Endothelial cell of umbilical vein (primary cell): ENCODE results near the gene HDLBP. TPM values are rescaled to one million over a fixed set of nuclear protein-coding genes. Genes with fewer than 3 reads are reported as not detected.

ENCODE experiments used
- BruUV-seq: library from RNA; stranded (reverse); fragments of 400-500 nt; replicated peaks from 2 replicates; lab custom pipeline; 2021; lab: Mats Ljungman, UMichigan
- CTCF ChIA-PET: fragments of 300-600, 350-600 bp; sonication (Branson Sonifier 250); formaldehyde crosslinking; loops from one replicate; lab custom pipeline; 2021; ENCODE audit warnings: antibody characterized with exemption, inconsistent platforms; lab: Charles Lee
- POLR2A ChIA-PET: fragments of 300-600, 350-600 bp; sonication (Branson Sonifier 250); formaldehyde crosslinking; loops from one replicate; lab custom pipeline; 2021; ENCODE audit warnings: antibody characterized with exemption, inconsistent platforms; lab: Charles Lee
- DNase-seq: peaks from one replicate; pipeline ENCODE4 v3.0.0-alpha.2; 2011; ENCODE audit warnings: low read depth, low spot score
- FAIRE-seq: peaks from 2 replicates; lab custom pipeline; 2011; peaks lifted over from hg19 to GRCh38; lab: Jason Lieb, UNC
- H2AFZ ChIP-seq: 2 replicates; pipeline ENCODE4 v1.6.0; 2012; ENCODE audit warnings: low read depth, low read length, control low read depth, inconsistent platforms
- H3K27ac ChIP-seq: 2 replicates; pipeline ENCODE4 v1.5.1; 2011; ENCODE audit warnings: low read depth, mild to moderate bottlenecking, control low read depth, low read length, moderate library complexity; ENCODE audit not compliant: insufficient read depth
- H3K27me3 ChIP-seq, 2 experiments: 2 replicates each; pipeline versions ENCODE4 v1.6.0 to v1.6.1; 2011; ENCODE audit warnings: low read length in 2 of 2, mixed read lengths in 1 of 2; ENCODE audit not compliant: control insufficient read depth in 2 of 2, insufficient read depth in 2 of 2
- H3K36me3 ChIP-seq, 2 experiments: 2 replicates in 1 of 2; 3 replicates in 1 of 2; pipeline ENCODE4 v1.5.1; 2011; ENCODE audit warnings: low read length in 2 of 2, mild to moderate bottlenecking in 1 of 2, moderate library complexity in 1 of 2; ENCODE audit not compliant: control insufficient read depth in 2 of 2, insufficient read depth in 2 of 2; ENCODE audit errors: extremely low read depth in 1 of 2
- H3K4me1 ChIP-seq: 3 replicates; pipeline ENCODE4 v1.5.1; 2011; ENCODE audit warnings: mild to moderate bottlenecking, low read length; ENCODE audit not compliant: control insufficient read depth, insufficient read depth; ENCODE audit errors: extremely low read depth
- H3K4me2 ChIP-seq: 2 replicates; pipeline ENCODE4 v1.6.1; 2011; ENCODE audit warnings: low read length, control low read depth, mixed read lengths; ENCODE audit not compliant: insufficient read depth
- H3K4me3 ChIP-seq, 3 experiments: fragments of 200-600 bp in 1 of 3; sonication (generic), shearing (Covaris generic) in 1 of 3; replicated peaks in 1 of 3; 2 replicates each; pipeline ENCODE4 v1.5.1; 2011 to 2016; ENCODE audit warnings: control low read depth in 3 of 3, low read length in 3 of 3, mild to moderate bottlenecking in 2 of 3, inconsistent platforms in 1 of 3, low read depth in 1 of 3, moderate library complexity in 1 of 3; ENCODE audit not compliant: insufficient read depth in 1 of 3
- H3K79me2 ChIP-seq: 2 replicates; pipeline ENCODE4 v1.6.0; 2012; ENCODE audit warnings: low read length, inconsistent platforms; ENCODE audit not compliant: control insufficient read depth, insufficient read depth
- H3K9ac ChIP-seq: replicated peaks from 2 replicates; pipeline ENCODE3; 2011; ENCODE audit warnings: low read length, control low read depth; ENCODE audit not compliant: insufficient read depth; ENCODE audit errors: extremely low read depth
- H3K9me1 ChIP-seq: replicated peaks from 3 replicates; pipeline ENCODE4 v1.6.0; 2011; ENCODE audit warnings: mild to moderate bottlenecking, low read length; ENCODE audit not compliant: control insufficient read depth, insufficient read depth; ENCODE audit errors: extremely low read depth
- H3K9me3 ChIP-seq: replicated peaks from 2 replicates; pipeline ENCODE4 v1.5.1; 2012; ENCODE audit warnings: low read length, inconsistent platforms; ENCODE audit not compliant: control insufficient read depth, insufficient read depth
- H4K20me1 ChIP-seq: replicated peaks from 2 replicates; pipeline ENCODE3; 2011; ENCODE audit warnings: mild to moderate bottlenecking, low read length; ENCODE audit not compliant: control insufficient read depth, insufficient read depth; ENCODE audit errors: extremely low read depth
- EZH2 ChIP-seq: IDR thresholded peaks from 2 replicates; pipeline ENCODE4 v1.6.1; 2012; ENCODE audit warnings: borderline replicate concordance, low read depth, mild to moderate bottlenecking, moderate library complexity, low read length, inconsistent platforms; ENCODE audit not compliant: severe bottlenecking
- FOS ChIP-seq: IDR thresholded peaks from 2 replicates; pipeline ENCODE4 v1.6.1; 2011; ENCODE audit warnings: mild to moderate bottlenecking, low read length, moderate library complexity, borderline replicate concordance; ENCODE audit not compliant: insufficient read depth
- GATA2 ChIP-seq: IDR thresholded peaks from 2 replicates; pipeline ENCODE4 v1.7.0; 2011; ENCODE audit warnings: low read depth, mild to moderate bottlenecking, moderate library complexity, mixed read lengths, low read length; ENCODE audit not compliant: insufficient read length, insufficient read depth
- JUN ChIP-seq: IDR thresholded peaks from 2 replicates; pipeline ENCODE4 v1.6.1; 2011; ENCODE audit warnings: borderline replicate concordance, low read depth; ENCODE audit not compliant: insufficient read length, insufficient read depth
- MYC ChIP-seq: IDR thresholded peaks from one replicate; pipeline ENCODE4 v1.6.1; 2011; ENCODE audit warnings: mild to moderate bottlenecking, low read depth, low read length
- POLR2A ChIP-seq: IDR thresholded peaks from 2 replicates; pipeline ENCODE4 v1.6.1; 2012; ENCODE audit warnings: low read depth, mild to moderate bottlenecking, control low read depth, low read length
- POLR2AphosphoS5 ChIP-seq: IDR thresholded peaks from 2 replicates; pipeline ENCODE4 v1.6.1; 2012; ENCODE audit warnings: low read depth, mild to moderate bottlenecking, control low read depth, low read length, moderate library complexity; ENCODE audit not compliant: insufficient read depth
- dilution Hi-C: fragments of 300-500 bp; cut with MboI; formaldehyde crosslinking; loops from one replicate; pipeline ENCODE4 v1.15.0; 2019; ENCODE audit warnings: low sequenced_read_pairs; ENCODE audit not compliant: extremely low pct_ligation_motif_present
- intact Hi-C: fragments of 100-400 bp; cut with micrococcal nuclease; formaldehyde crosslinking; loops from one replicate; pipeline ENCODE4 v1.10.0; 2022
- polyA plus RNA-seq, 4 experiments: library from polyadenylated mRNA; depleted of rRNA in 3 of 4; stranded (reverse) in 3 of 4; unstranded in 1 of 4; fragments of >200 nt; gene quantifications; 2 replicates each; pipeline versions ENCODE4 v1.2.1 to v1.2.3, GENCODE V29; 2011 to 2012; ENCODE audit warnings: missing spikeins in 1 of 4
- total RNA-seq: library from RNA; stranded (reverse); gene quantifications from 2 replicates; pipeline ENCODE4 v1.2.3, GENCODE V29; 2021
- TF ChIP-seq, protein P1 (sequence below), 2 donors: IDR thresholded peaks; 1 replicate in 1 of 2; 2 replicates in 1 of 2; pipeline ENCODE4 v1.5.1; 2011; ENCODE audit warnings: low read length in 2 of 2, mild to moderate bottlenecking in 2 of 2, moderate library complexity in 2 of 2, control low read depth in 1 of 2, inconsistent platforms in 1 of 2, low read depth in 1 of 2; ENCODE audit not compliant: insufficient read depth in 1 of 2; ENCODE audit errors: extremely low read depth in 1 of 2
- TF ChIP-seq, protein P2 (sequence below): IDR thresholded peaks from 2 replicates; pipeline ENCODE4 v1.6.1; 2011; ENCODE audit not compliant: insufficient read depth, insufficient read length

The HDLBP gene
- total and polyA plus RNA-seq, 2 donors (not counting 3 experiments of a cell fraction or from before 2014, with no cell fraction given): 379 to 569 TPM

DNA sequence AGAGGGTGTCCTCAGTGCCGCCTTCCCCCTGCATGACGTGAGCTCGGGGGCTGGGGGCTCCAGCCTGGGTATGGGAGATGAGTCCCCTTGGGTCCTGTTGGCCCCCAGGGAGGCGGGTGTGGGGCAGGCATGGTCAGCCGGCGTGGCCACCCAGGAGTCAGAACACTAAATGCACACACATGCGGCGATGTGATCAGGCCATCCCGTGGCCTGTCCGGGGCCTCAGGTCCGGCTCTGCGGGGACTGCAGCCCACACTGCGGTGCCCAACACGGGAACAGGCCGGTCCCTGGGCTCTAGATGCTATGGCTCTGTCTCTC lies 113.2 kb downstream of the HDLBP start:
- Histone ChIP-seq H3K36me3 (no peaks in the 10 kb centered on the region), H3K4me1 (no peaks in the 10 kb centered on the region), H3K27ac (no peak overlapping the region), H3K79me2 (no peaks in the 10 kb centered on the region), H3K4me3 (no peak overlapping the region), H3K4me2 (no peak overlapping the region), H4K20me1 (no peaks in the 10 kb centered on the region), H3K9me3 (no peaks in the 10 kb centered on the region), H2AFZ (no peak overlapping the region), H3K9me1 (no peaks in the 10 kb centered on the region), H3K27me3 (no peaks in the 10 kb centered on the region), H3K9ac (no peak overlapping the region)
- intact Hi-C loops: no loop called here
- TF ChIP-seq EZH2 (no peak), POLR2AphosphoS5 (no peak), GATA2 (no peak), MYC (no peak), FOS (no peak), JUN (no peak), POLR2A (no peak)
- TF ChIP-seq, protein P1, sequence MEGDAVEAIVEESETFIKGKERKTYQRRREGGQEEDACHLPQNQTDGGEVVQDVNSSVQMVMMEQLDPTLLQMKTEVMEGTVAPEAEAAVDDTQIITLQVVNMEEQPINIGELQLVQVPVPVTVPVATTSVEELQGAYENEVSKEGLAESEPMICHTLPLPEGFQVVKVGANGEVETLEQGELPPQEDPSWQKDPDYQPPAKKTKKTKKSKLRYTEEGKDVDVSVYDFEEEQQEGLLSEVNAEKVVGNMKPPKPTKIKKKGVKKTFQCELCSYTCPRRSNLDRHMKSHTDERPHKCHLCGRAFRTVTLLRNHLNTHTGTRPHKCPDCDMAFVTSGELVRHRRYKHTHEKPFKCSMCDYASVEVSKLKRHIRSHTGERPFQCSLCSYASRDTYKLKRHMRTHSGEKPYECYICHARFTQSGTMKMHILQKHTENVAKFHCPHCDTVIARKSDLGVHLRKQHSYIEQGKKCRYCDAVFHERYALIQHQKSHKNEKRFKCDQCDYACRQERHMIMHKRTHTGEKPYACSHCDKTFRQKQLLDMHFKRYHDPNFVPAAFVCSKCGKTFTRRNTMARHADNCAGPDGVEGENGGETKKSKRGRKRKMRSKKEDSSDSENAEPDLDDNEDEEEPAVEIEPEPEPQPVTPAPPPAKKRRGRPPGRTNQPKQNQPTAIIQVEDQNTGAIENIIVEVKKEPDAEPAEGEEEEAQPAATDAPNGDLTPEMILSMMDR (IDR thresholded peaks at IDR 0.05; ENCODE audit: extremely low read depth in 1 of 2, insufficient read depth in 1 of 2, low read depth in 1 of 2, low read length in 2 of 2): no peak
- TF ChIP-seq, protein P2, sequence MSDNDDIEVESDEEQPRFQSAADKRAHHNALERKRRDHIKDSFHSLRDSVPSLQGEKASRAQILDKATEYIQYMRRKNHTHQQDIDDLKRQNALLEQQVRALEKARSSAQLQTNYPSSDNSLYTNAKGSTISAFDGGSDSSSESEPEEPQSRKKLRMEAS: no peak
- BruUV-seq: no TSS peak
- no peak for DNase-seq
- no peak for FAIRE-seq
- CTCF ChIA-PET: no interaction called here
- dilution Hi-C loops: no loop called here
- POLR2A ChIA-PET: no interaction called here
